Type B pancreatic cell (in vitro differentiated cells): ENCODE results near the gene GRIPAP1. TPM values are rescaled to one million over a fixed set of nuclear protein-coding genes. Genes with fewer than 3 reads are reported as not detected.

ENCODE experiments used
- DNase-seq: peaks from one replicate; pipeline ENCODE4 v3.0.0; 2021; ENCODE audit warnings: mixed read lengths; ENCODE audit not compliant: unreplicated experiment; ENCODE audit errors: extremely low spot score
- H3K27ac Mint-ChIP-seq: 2 replicates; pipeline ENCODE4 v1.8.0; 2021; ENCODE audit warnings: mild to moderate bottlenecking, mixed read lengths
- H3K27me3 Mint-ChIP-seq: 2 replicates; pipeline ENCODE4 v1.8.0; 2021; ENCODE audit warnings: mixed read lengths
- H3K36me3 Mint-ChIP-seq: 2 replicates; pipeline ENCODE4 v1.8.0; 2021; ENCODE audit warnings: mixed read lengths
- H3K4me1 Mint-ChIP-seq: one replicate; pipeline ENCODE4 v1.8.0; 2021; ENCODE audit warnings: mixed read lengths; ENCODE audit not compliant: unreplicated experiment
- H3K4me3 Mint-ChIP-seq: 2 replicates; pipeline ENCODE4 v1.8.0; 2021; ENCODE audit warnings: mild to moderate bottlenecking, mixed read lengths
- H3K9me3 Mint-ChIP-seq: 2 replicates; pipeline ENCODE4 v1.8.0; 2021; ENCODE audit warnings: mixed read lengths
- CTCF ChIP-seq: fragments of 200-600 bp; sonication (generic); conservative IDR thresholded peaks from 2 replicates; pipeline ENCODE4 v1.5.0; 2021; ENCODE audit warnings: antibody characterized with exemption, mild to moderate bottlenecking
- total RNA-seq: library from RNA; stranded (reverse); gene quantifications from 2 replicates; pipeline ENCODE4 v1.2.1, GENCODE V29; 2021; ENCODE audit warnings: low replicate concordance

The GRIPAP1 gene
- total RNA-seq, 1 donor from 2014 or later, result 43.3 TPM

- no peaks in the 10 kb centered on the region for H3K9me3 Mint-ChIP-seq
- no peaks in the 10 kb centered on the region for H3K27me3 Mint-ChIP-seq
- no peak for TF ChIP-seq CTCF
- no peaks in the 10 kb centered on the region for H3K4me1 Mint-ChIP-seq
- no peak overlapping the region for H3K4me3 Mint-ChIP-seq
- H3K27ac Mint-ChIP-seq, result no peak overlapping the region
- DNase-seq, result no peak
- H3K36me3 Mint-ChIP-seq, result peaks cover 6% of the 10 kb centered on the region
Observed at GRCh38 chrX:48940404-48940955, 61.6 kb downstream of the GRIPAP1 start.

GRCh38 chrX:48939524-48940228 is 62.4 kb downstream of the GRIPAP1 start:
- no peak overlapping the region for H3K27ac Mint-ChIP-seq
- no peaks in the 10 kb centered on the region for H3K9me3 Mint-ChIP-seq
- H3K27me3 Mint-ChIP-seq, result no peaks in the 10 kb centered on the region
- TF ChIP-seq CTCF, result no peak
- H3K36me3 Mint-ChIP-seq, result peaks cover 9% of the 10 kb centered on the region
- H3K4me3 Mint-ChIP-seq, result no peak overlapping the region
- no peak for DNase-seq
- H3K4me1 Mint-ChIP-seq, result no peaks in the 10 kb centered on the region

GRCh38 chrX:48938721-48939425 is 63.2 kb downstream of the GRIPAP1 start:
- H3K4me1 Mint-ChIP-seq, result no peaks in the 10 kb centered on the region
- TF ChIP-seq CTCF, result no peak
- DNase-seq, result no peak
- H3K36me3 Mint-ChIP-seq, result peaks cover 11% of the 10 kb centered on the region
- H3K4me3 Mint-ChIP-seq, result no peak overlapping the region
- no peaks in the 10 kb centered on the region for H3K27me3 Mint-ChIP-seq
- no peak overlapping the region for H3K27ac Mint-ChIP-seq
- no peaks in the 10 kb centered on the region for H3K9me3 Mint-ChIP-seq

- H3K36me3 Mint-ChIP-seq, result peaks cover 12% of the 10 kb centered on the region
Observed at GRCh38 chrX:48937054-48937907, 64.8 kb downstream of the GRIPAP1 start.

More at GRCh38 chrX:48937054-48937907, 64.8 kb downstream of the GRIPAP1 start:
- DNase-seq, result no peak
- TF ChIP-seq CTCF, result no peak
- H3K9me3 Mint-ChIP-seq, result peaks cover 4% of the 10 kb centered on the region
- H3K27me3 Mint-ChIP-seq, result no peaks in the 10 kb centered on the region
- H3K27ac Mint-ChIP-seq, result no peak overlapping the region
- H3K4me1 Mint-ChIP-seq, result no peaks in the 10 kb centered on the region
- H3K4me3 Mint-ChIP-seq, result no peak overlapping the region
